SK-N-SH treated with all-trans-retinoic acid at 6 μM for 48 hours (cell line): ENCODE data around the gene ATP2A2.

ENCODE experiments used
- BACH2 ChIP-seq: fragments of 250-450 bp; sonication (Bioruptor Pico); IDR thresholded peaks from 2 replicates; pipeline ENCODE4 v1.9.0; 2021; ENCODE audit warnings: mild to moderate bottlenecking, borderline replicate concordance
- CSDC2 ChIP-seq: fragments of 250-450 bp; sonication (Bioruptor Pico); IDR thresholded peaks from 2 replicates; pipeline ENCODE4 v1.5.0; 2020; ENCODE audit warnings: mild to moderate bottlenecking, moderate library complexity
- GLIS3 ChIP-seq: fragments of 250-450 bp; sonication (Bioruptor Pico); IDR thresholded peaks from 2 replicates; pipeline ENCODE4 v1.5.0; 2020; ENCODE audit warnings: mild to moderate bottlenecking, moderate library complexity
- ISL1 ChIP-seq: fragments of 250-450 bp; sonication (Bioruptor Pico); IDR thresholded peaks from 2 replicates; pipeline ENCODE4 v2.1.2; 2022; ENCODE audit warnings: mild to moderate bottlenecking, moderate library complexity
- OSR1 ChIP-seq: fragments of 250-450 bp; sonication (Bioruptor Pico); IDR thresholded peaks from 2 replicates; pipeline ENCODE4 v1.8.0; 2022; ENCODE audit warnings: moderate library complexity, mild to moderate bottlenecking, inconsistent platforms
- RARB ChIP-seq: fragments of 250-450 bp; sonication (Bioruptor Pico); IDR thresholded peaks from 2 replicates; pipeline ENCODE4 v1.8.0; 2021; ENCODE audit warnings: mild to moderate bottlenecking, moderate library complexity
- SNAI2 ChIP-seq: fragments of 250-450 bp; sonication (Bioruptor Pico); IDR thresholded peaks from 2 replicates; pipeline ENCODE4 v1.5.0; 2020; ENCODE audit warnings: mild to moderate bottlenecking, moderate library complexity
- TCF4 ChIP-seq: fragments of 250-450 bp; sonication (Bioruptor Pico); IDR thresholded peaks from 2 replicates; pipeline ENCODE4 v1.8.0; 2021; ENCODE audit warnings: mild to moderate bottlenecking, moderate library complexity, borderline replicate concordance
- ZC3H10 ChIP-seq: fragments of 250-450 bp; sonication (Bioruptor Pico); IDR thresholded peaks from 2 replicates; pipeline ENCODE4 v1.5.1; 2021; ENCODE audit warnings: mild to moderate bottlenecking, moderate library complexity
- ZFP30 ChIP-seq: fragments of 450-650 bp; formaldehyde crosslinking; IDR thresholded peaks from 2 replicates; pipeline ENCODE4 v1.5.0; 2022; ENCODE audit warnings: mild to moderate bottlenecking, moderate library complexity
- ZNF70 ChIP-seq: fragments of 450-650 bp; formaldehyde crosslinking; IDR thresholded peaks from 2 replicates; pipeline ENCODE4 v1.5.0; 2020; ENCODE audit warnings: mild to moderate bottlenecking, moderate library complexity
- ZNF8 ChIP-seq: fragments of 450-650 bp; formaldehyde crosslinking; IDR thresholded peaks from 2 replicates; pipeline ENCODE4 v1.5.0; 2020; ENCODE audit warnings: mild to moderate bottlenecking, moderate library complexity
- TF ChIP-seq, protein P1 (sequence below): fragments of 250-450 bp; sonication (Bioruptor Pico); IDR thresholded peaks from 2 replicates; pipeline ENCODE4 v1.8.0; 2020; ENCODE audit warnings: mild to moderate bottlenecking, moderate library complexity, borderline replicate concordance
- TF ChIP-seq, protein P2 (sequence below): fragments of 250-450 bp; sonication (Bioruptor Pico); IDR thresholded peaks from 2 replicates; pipeline ENCODE4 v1.5.1; 2020; ENCODE audit warnings: low read depth, mild to moderate bottlenecking, moderate library complexity

DNA sequence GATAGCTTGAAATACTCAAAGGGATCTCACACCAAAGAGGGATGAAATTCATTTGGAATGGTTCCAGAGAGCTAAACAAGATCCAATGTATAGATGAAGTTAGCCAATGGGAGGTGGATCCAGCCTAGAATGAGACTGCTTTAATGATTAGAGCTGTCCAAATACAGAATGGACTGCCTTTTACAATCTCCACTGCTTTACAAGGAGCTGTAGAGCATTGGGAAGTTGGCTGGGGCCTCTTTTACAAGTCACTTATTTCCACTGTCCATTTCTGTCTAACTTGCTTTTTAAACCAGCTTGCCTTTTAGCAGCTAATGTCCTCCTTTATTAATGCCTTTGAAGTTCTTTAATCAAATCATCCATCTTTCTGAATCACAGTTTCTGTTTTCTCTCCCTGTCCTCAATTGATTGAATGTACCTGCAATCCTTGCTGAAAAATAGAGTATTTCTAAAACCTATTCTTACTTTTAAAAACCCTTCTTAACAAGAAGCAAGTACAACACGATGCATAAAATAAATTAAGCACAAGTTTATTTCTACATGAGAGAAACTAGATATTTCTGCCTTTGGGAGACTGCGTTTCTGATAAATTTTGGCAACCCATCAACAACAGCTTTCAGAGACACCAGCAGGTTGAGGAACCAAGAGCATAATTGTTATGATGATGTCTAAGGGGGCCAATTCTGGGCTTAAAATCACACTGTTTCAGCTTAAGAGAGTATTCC lies 3.4 kb upstream of the ATP2A2 start:
- TF ChIP-seq GLIS3 (CRISPR knock-in tag), result no peak
- TF ChIP-seq, protein P1, sequence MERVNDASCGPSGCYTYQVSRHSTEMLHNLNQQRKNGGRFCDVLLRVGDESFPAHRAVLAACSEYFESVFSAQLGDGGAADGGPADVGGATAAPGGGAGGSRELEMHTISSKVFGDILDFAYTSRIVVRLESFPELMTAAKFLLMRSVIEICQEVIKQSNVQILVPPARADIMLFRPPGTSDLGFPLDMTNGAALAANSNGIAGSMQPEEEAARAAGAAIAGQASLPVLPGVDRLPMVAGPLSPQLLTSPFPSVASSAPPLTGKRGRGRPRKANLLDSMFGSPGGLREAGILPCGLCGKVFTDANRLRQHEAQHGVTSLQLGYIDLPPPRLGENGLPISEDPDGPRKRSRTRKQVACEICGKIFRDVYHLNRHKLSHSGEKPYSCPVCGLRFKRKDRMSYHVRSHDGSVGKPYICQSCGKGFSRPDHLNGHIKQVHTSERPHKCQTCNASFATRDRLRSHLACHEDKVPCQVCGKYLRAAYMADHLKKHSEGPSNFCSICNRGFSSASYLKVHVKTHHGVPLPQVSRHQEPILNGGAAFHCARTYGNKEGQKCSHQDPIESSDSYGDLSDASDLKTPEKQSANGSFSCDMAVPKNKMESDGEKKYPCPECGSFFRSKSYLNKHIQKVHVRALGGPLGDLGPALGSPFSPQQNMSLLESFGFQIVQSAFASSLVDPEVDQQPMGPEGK, result no peak
- no peak for TF ChIP-seq ZFP30 (CRISPR knock-in tag)
- TF ChIP-seq ISL1 (CRISPR knock-in tag), result 0 out of 2 replicates have a peak, but pooled peaks have one; percentile 11
- TF ChIP-seq SNAI2 (CRISPR knock-in tag), result no peak
- TF ChIP-seq CSDC2, result no peak
- TF ChIP-seq ZC3H10 (CRISPR knock-in tag), result no peak
- TF ChIP-seq BACH2 (CRISPR knock-in tag), result no peak
- TF ChIP-seq, protein P2, sequence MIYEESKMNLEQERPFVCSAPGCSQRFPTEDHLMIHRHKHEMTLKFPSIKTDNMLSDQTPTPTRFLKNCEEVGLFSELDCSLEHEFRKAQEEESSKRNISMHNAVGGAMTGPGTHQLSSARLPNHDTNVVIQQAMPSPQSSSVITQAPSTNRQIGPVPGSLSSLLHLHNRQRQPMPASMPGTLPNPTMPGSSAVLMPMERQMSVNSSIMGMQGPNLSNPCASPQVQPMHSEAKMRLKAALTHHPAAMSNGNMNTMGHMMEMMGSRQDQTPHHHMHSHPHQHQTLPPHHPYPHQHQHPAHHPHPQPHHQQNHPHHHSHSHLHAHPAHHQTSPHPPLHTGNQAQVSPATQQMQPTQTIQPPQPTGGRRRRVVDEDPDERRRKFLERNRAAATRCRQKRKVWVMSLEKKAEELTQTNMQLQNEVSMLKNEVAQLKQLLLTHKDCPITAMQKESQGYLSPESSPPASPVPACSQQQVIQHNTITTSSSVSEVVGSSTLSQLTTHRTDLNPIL (CRISPR knock-in tag), result no peak
- no peak for TF ChIP-seq ZNF8
- TF ChIP-seq OSR1 (CRISPR knock-in tag), result no peak
- TF ChIP-seq RARB (CRISPR knock-in tag), result no peak
- no peak for TF ChIP-seq TCF4
- 0 out of 2 replicates have a peak, but pooled peaks have one; percentile 63 for TF ChIP-seq ZNF70
